Karpas-422 (cell line): ENCODE results near the gene POLE2. TPM values are rescaled to one million over a fixed set of nuclear protein-coding genes. Genes with fewer than 3 reads are reported as not detected.
"Not testable (repeated sequence)": the region's sequence is repeated elsewhere in the genome, so short reads cannot be mapped to it uniquely, and the experiment has no call there.

ENCODE experiments used
- DNase-seq: peaks from one replicate; pipeline ENCODE4 v3.0.0-alpha.2; 2015
- H2AFZ ChIP-seq: fragments of 200-600 bp; sonication (generic); 2 replicates; pipeline ENCODE4 v1.6.1; 2014; ENCODE audit warnings: antibody characterized with exemption, low read length, mixed read lengths
- H3K27ac ChIP-seq: fragments of 200-600 bp; sonication (generic); 2 replicates; pipeline ENCODE4 v1.5.1; 2014; ENCODE audit warnings: mild to moderate bottlenecking, low read length, moderate library complexity
- H3K27me3 ChIP-seq: fragments of 200-600 bp; sonication (generic); 2 replicates; pipeline ENCODE4 v1.6.1; 2014; ENCODE audit warnings: low read length, mixed read lengths
- H3K36me3 ChIP-seq: fragments of 200-600 bp; sonication (generic); 2 replicates; pipeline ENCODE4 v1.6.1; 2014; ENCODE audit warnings: low read length, mixed read lengths; ENCODE audit not compliant: insufficient read depth
- H3K4me1 ChIP-seq: fragments of 200-600 bp; sonication (generic); 2 replicates; pipeline ENCODE4 v1.6.1; 2014; ENCODE audit warnings: mild to moderate bottlenecking, low read length, mixed read lengths
- H3K4me2 ChIP-seq: fragments of 200-600 bp; sonication (generic); 2 replicates; pipeline ENCODE4 v1.6.1; 2014; ENCODE audit warnings: low read length, low read depth, mild to moderate bottlenecking; ENCODE audit not compliant: poor library complexity, severe bottlenecking
- H3K4me3 ChIP-seq: fragments of 200-600 bp; sonication (generic); 2 replicates; pipeline ENCODE4 v1.5.1; 2014; ENCODE audit warnings: mild to moderate bottlenecking, antibody characterized with exemption, low read length, mixed read lengths
- H3K79me2 ChIP-seq: fragments of 200-600 bp; sonication (generic); 2 replicates; pipeline ENCODE4 v1.6.1; 2014; ENCODE audit warnings: mild to moderate bottlenecking, low read length, mixed read lengths
- H3K9ac ChIP-seq: fragments of 200-600 bp; sonication (generic); 2 replicates; pipeline ENCODE4 v1.6.0; 2014; ENCODE audit warnings: low read length
- H3K9me2 ChIP-seq: fragments of 200-600 bp; sonication (generic), shearing (Covaris generic); replicated peaks from 2 replicates; pipeline ENCODE4 v1.6.0; 2014; ENCODE audit warnings: mild to moderate bottlenecking, low read length, moderate library complexity; ENCODE audit not compliant: insufficient read depth
- H3K9me3 ChIP-seq: fragments of 300-700, 200-600 bp; sonication (generic); 2 replicates; pipeline ENCODE4 v1.6.1; 2014; ENCODE audit warnings: low read length, mixed read lengths
- H4K20me1 ChIP-seq: fragments of 200-600 bp; sonication (generic); 2 replicates; pipeline ENCODE4 v1.6.1; 2014; ENCODE audit warnings: mild to moderate bottlenecking, antibody characterized with exemption, low read length, low read depth; ENCODE audit not compliant: insufficient read depth
- total RNA-seq: library from RNA; depleted of rRNA; stranded (reverse); fragments of >200 nt; shearing (Covaris generic); gene quantifications from 2 replicates; pipeline ENCODE4 v1.2.3, GENCODE V29; 2014; ENCODE audit warnings: low replicate concordance; rRNA removed

POLE2 gene, protein sequence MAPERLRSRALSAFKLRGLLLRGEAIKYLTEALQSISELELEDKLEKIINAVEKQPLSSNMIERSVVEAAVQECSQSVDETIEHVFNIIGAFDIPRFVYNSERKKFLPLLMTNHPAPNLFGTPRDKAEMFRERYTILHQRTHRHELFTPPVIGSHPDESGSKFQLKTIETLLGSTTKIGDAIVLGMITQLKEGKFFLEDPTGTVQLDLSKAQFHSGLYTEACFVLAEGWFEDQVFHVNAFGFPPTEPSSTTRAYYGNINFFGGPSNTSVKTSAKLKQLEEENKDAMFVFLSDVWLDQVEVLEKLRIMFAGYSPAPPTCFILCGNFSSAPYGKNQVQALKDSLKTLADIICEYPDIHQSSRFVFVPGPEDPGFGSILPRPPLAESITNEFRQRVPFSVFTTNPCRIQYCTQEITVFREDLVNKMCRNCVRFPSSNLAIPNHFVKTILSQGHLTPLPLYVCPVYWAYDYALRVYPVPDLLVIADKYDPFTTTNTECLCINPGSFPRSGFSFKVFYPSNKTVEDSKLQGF
- total RNA-seq, result 21.0 and 51.0 TPM in 2 replicates

DNA sequence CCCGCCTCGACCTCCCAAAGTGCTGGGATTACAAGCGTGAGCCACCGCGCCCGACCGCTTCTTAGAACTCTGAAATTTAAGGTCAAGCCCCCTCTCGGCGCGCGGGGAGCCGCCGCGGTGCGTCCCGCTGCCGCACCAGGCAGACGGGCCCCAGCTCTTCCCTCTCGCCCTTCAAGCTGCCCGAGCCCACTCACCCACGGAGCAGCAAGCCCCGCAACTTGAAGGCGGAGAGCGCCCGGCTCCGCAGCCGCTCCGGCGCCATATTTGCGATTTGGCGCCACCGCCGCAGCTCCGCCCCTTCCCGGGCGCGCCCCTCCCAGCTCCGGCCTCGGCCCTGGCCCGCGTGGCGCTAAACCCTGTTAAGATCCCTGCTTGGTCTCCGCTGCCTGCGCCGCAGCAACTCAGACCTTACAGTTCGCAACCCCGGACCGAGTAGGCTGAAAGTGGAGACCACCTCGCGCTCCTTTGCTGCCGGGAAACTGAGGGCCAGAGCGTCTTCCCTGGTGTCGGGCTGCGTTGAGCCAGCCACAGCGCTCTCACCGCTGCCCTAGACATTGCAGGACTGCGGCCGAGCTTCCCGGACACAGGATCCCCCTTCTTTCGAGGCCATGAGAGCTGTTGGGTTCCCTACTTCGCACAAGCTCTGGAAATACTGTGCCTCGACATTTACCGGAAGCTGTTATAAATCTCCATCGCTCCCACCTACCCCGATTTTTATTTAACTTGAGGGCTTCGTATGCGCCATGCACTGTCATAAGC is at the start of gene POLE2:
TSS of gene POLE2 (minus strand) at position 273 of the 759 bp plus-strand sequence. CDS start at position 262, 11 bp downstream.
- Histone ChIP-seq H3K9me2 (no peaks in the 10 kb centered on the region), H3K36me3 (peaks cover 4% of the 10 kb centered on the region; the same call in 1 of the 2 replicates), H3K27ac (peak within 1 kb of the TSS; percentile 3; the same call in 1 of the 2 replicates), H3K4me3 (peak within 1 kb of the TSS; percentile 89), H3K4me2 (peak within 1 kb of the TSS; percentile 89), H2AFZ (peak within 1 kb of the TSS; percentile 94), H3K27me3 (no peaks in the 10 kb centered on the region), H3K9me3 (no peaks in the 10 kb centered on the region), H3K9ac (peak within 1 kb of the TSS; percentile 78), H3K4me1 (peaks cover 25% of the 10 kb centered on the region), H3K79me2 (peaks cover 44% of the 10 kb centered on the region), H4K20me1 (no peaks in the 10 kb centered on the region)
- peak; percentile 95 for DNase-seq

DNA sequence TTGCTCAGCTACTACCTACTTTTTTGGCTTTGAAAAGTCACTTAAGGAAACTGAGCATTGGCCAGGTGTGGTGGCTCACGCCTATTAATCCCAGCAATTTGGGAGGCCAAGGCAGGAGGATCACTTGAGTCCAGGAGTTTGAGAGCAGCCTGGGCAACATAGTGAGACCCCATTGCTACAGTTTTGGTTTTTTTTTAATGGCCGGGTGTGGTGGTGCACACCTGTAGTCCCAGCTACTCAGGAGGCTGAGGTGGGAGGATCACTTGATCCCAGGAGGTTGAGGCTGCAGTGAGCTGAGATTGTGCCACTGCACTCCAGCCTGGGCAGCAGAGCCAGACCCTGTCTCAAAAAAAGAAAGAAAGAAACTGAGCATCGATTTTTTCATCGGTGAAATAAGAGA is 47.7 kb upstream of the POLE2 start:
- not testable (repeated sequence) for H4K20me1 ChIP-seq, H3K9me2 ChIP-seq, DNase-seq, H3K9me3 ChIP-seq, H3K36me3 ChIP-seq, H3K4me1 ChIP-seq, H3K4me2 ChIP-seq, H3K9ac ChIP-seq, H2AFZ ChIP-seq, H3K79me2 ChIP-seq, H3K4me3 ChIP-seq, H3K27ac ChIP-seq, H3K27me3 ChIP-seq

DNA sequence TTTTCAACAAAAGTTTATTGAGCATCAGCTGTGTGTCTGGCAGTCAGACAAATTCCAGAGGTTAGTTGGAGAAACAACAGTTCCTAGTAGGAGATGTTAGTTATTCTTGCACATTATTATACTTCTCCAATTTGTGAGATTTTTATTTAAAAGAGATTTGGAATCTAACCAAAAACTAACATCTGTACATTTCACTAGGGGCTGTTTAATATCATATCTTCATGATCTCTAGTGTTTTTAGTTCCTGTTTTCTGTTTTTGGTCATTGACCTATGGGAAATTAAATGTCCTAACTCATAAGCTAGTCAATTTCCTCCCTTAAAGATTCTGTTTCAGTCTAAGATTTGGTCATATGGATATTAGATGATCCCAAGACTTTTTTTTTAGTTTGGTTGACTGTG is 45.8 kb upstream of the POLE2 start:
- Histone ChIP-seq H3K4me1 (no peaks in the 10 kb centered on the region), H3K27me3 (no peaks in the 10 kb centered on the region), H3K9me3 (no peaks in the 10 kb centered on the region), H2AFZ (no peak overlapping the region), H3K4me2 (no peak overlapping the region), H3K79me2 (no peaks in the 10 kb centered on the region), H4K20me1 (no peaks in the 10 kb centered on the region), H3K36me3 (no peaks in the 10 kb centered on the region), H3K9ac (no peak overlapping the region), H3K9me2 (no peaks in the 10 kb centered on the region), H3K27ac (no peak overlapping the region), H3K4me3 (no peak overlapping the region)
- no peak for DNase-seq

GRCh38 chr14:49732896-49733295 is 44.9 kb upstream of the POLE2 start:
- Histone ChIP-seq H3K4me1 (no peaks in the 10 kb centered on the region), H3K79me2 (no peaks in the 10 kb centered on the region), H4K20me1 (no peaks in the 10 kb centered on the region), H3K27ac (no peak overlapping the region), H3K4me2 (no peak overlapping the region), H3K4me3 (no peak overlapping the region), H3K27me3 (no peaks in the 10 kb centered on the region), H3K9ac (no peak overlapping the region), H2AFZ (no peak overlapping the region), H3K36me3 (no peaks in the 10 kb centered on the region), H3K9me3 (no peaks in the 10 kb centered on the region), H3K9me2 (no peaks in the 10 kb centered on the region)
- no peak for DNase-seq

DNA sequence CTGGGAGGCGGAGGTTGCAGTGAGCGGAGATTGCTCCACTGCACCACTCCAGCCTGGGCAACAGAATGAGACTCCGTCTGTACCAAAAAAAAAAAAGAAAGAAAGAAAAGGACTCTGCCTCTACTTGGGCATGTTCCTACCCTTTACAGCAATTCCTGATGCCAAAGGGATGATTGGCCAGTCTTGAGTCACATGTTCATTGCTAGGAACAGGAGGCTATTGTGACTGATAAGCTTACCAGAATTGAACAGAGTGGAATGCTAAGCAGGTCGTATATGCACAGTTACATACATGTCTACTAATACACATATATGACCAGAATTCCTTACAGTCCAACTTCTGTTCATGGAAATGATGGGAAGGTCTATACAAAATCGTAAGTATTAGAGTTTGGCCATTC is 39.2 kb upstream of the POLE2 start:
- Histone ChIP-seq H3K4me1 (no peaks in the 10 kb centered on the region), H3K79me2 (no peaks in the 10 kb centered on the region), H3K9me3 (no peaks in the 10 kb centered on the region), H3K9me2 (no peaks in the 10 kb centered on the region), H3K9ac (no peak overlapping the region), H3K4me2 (no peak overlapping the region), H3K27me3 (no peaks in the 10 kb centered on the region), H3K36me3 (no peaks in the 10 kb centered on the region), H3K4me3 (no peak overlapping the region), H3K27ac (no peak overlapping the region), H2AFZ (no peak overlapping the region), H4K20me1 (no peaks in the 10 kb centered on the region)
- no peak for DNase-seq

DNA sequence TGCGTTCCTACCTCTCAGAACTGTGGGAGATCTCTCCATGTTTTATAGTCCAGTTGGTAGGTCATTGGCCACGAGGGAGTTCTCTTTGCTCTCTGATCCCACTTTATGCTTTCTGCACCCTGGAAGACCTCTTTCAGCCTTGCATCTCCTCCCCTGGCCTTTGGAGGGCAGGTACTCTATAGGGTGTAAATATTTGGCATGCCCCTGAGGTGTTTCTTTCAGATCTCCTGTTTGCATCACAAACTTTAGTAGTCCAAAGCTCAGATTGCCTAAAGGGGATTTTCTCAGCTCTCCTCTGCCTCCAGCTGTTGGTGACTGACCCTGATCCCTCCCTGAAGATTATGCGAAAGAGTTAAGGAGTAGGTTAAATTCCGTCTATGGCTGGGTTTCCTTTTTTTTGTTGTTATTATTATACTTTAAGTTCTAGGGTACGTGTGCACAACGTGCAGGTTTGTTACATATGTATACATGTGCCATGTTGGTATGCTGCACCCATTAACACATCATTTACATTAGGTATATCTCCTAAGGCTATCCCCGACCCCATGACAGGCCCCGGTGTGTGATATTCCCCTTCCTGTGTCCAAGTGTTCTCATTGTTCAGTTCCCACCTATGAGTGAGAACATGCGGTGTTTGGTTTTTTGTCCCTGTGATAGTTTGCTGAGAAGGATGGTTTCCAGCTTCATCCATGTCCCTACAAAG is 33.9 kb upstream of the POLE2 start:
- H3K9me2 ChIP-seq, H3K27ac ChIP-seq, H3K4me1 ChIP-seq, H2AFZ ChIP-seq, H3K36me3 ChIP-seq, H3K27me3 ChIP-seq, H3K9me3 ChIP-seq, H3K79me2 ChIP-seq, H3K4me2 ChIP-seq, H3K9ac ChIP-seq, H4K20me1 ChIP-seq, H3K4me3 ChIP-seq, DNase-seq: not testable (repeated sequence)

GRCh38 chr14:49720744-49721143 is 32.7 kb upstream of the POLE2 start:
- H3K4me3 ChIP-seq, result no peak overlapping the region
- H2AFZ ChIP-seq, result no peak overlapping the region
- no peaks in the 10 kb centered on the region for H3K9me2 ChIP-seq
- no peaks in the 10 kb centered on the region for H3K4me1 ChIP-seq
- H3K9me3 ChIP-seq, result no peaks in the 10 kb centered on the region; the same call in 1 of the 2 replicates
- no peaks in the 10 kb centered on the region for H3K36me3 ChIP-seq
- no peak overlapping the region for H3K9ac ChIP-seq
- no peak overlapping the region for H3K27ac ChIP-seq
- no peaks in the 10 kb centered on the region for H3K27me3 ChIP-seq
- H3K79me2 ChIP-seq, result no peaks in the 10 kb centered on the region
- DNase-seq, result no peak
- H3K4me2 ChIP-seq, result no peak overlapping the region
- H4K20me1 ChIP-seq, result no peaks in the 10 kb centered on the region

DNA sequence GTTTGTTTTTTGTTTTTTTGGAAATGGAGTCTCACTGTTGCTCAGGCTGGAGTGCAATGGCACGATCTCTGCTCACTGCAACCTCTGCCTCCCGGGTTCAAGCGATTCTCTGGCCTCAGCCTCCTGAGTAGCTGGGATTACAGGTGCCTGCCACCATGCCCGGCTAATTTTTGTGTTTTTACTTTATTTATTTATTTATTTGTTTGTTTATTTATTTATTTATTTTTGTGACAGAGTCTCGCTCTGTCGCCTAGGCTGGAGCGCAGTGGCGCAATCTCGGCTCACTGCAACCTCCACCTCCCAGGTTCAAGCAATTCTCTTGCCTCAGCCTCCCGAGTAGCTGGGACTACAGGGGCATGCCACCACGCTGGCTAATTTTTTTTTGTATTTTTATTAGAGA is 23.0 kb upstream of the POLE2 start:
- not testable (repeated sequence) for H3K27ac ChIP-seq, H2AFZ ChIP-seq, H3K4me3 ChIP-seq, H3K9me2 ChIP-seq, DNase-seq, H3K27me3 ChIP-seq, H3K36me3 ChIP-seq, H3K9ac ChIP-seq, H3K79me2 ChIP-seq, H4K20me1 ChIP-seq, H3K4me1 ChIP-seq, H3K9me3 ChIP-seq, H3K4me2 ChIP-seq
